Fibroblast of upper back skin (primary cell): ENCODE measurements around the gene TENM3.
A peak's percentile ranks its signal among the peaks of the same experiment; 100 is the strongest.

Experiments
- DNase-seq: peaks from one replicate; pipeline ENCODE4 v3.0.0-alpha.2; 2013

TENM3 gene

GRCh38 chr4:182644683-182645050 is 401.5 kb downstream of the TENM3 start:
- peak; percentile 83 for DNase-seq

GRCh38 chr4:182645511-182645910 is 402.3 kb downstream of the TENM3 start:
- DNase-seq, result no peak

GRCh38 chr4:182647646-182648300 is 404.6 kb downstream of the TENM3 start:
- DNase-seq, result no peak

- DNase-seq, result no peak
Observed at GRCh38 chr4:182648766-182649165, 405.6 kb downstream of the TENM3 start.

- peak; percentile 16 for DNase-seq
Observed at GRCh38 chr4:182649698-182650477, 406.7 kb downstream of the TENM3 start.

- DNase-seq, result peak; percentile 78
Observed at GRCh38 chr4:182653596-182653995, 410.4 kb downstream of the TENM3 start.

- DNase-seq, result no peak
Observed at GRCh38 chr4:182655340-182655739, 412.1 kb downstream of the TENM3 start.

- no peak for DNase-seq
Observed at GRCh38 chr4:182662551-182662950, 419.3 kb downstream of the TENM3 start.

- DNase-seq, result no peak
Observed at GRCh38 chr4:182671231-182671630, 428.0 kb downstream of the TENM3 start.

- DNase-seq, result no peak
Observed at GRCh38 chr4:182671749-182672148, 428.5 kb downstream of the TENM3 start.

GRCh38 chr4:182678590-182678989 is 435.4 kb downstream of the TENM3 start:
- no peak for DNase-seq

- DNase-seq, result no peak
Observed at GRCh38 chr4:182679533-182679932, 436.3 kb downstream of the TENM3 start.

GRCh38 chr4:182680234-182680653 is 437.0 kb downstream of the TENM3 start:
- DNase-seq, result no peak

GRCh38 chr4:182683661-182684060 is 440.5 kb downstream of the TENM3 start:
- peak; percentile 61 for DNase-seq

GRCh38 chr4:182684796-182685195 is 441.6 kb downstream of the TENM3 start:
- DNase-seq, result no peak

GRCh38 chr4:182688081-182688480 is 444.9 kb downstream of the TENM3 start:
- no peak for DNase-seq

GRCh38 chr4:182694551-182694950 is 451.3 kb downstream of the TENM3 start:
- no peak for DNase-seq

GRCh38 chr4:182695009-182695408 is 451.8 kb downstream of the TENM3 start:
- DNase-seq, result no peak

GRCh38 chr4:182695842-182696241 is 452.6 kb downstream of the TENM3 start:
- DNase-seq, result no peak

GRCh38 chr4:182697094-182697493 is 453.9 kb downstream of the TENM3 start:
- no peak for DNase-seq

GRCh38 chr4:182698212-182698611 is 455.0 kb downstream of the TENM3 start:
- DNase-seq, result no peak

GRCh38 chr4:182699201-182699600 is 456.0 kb downstream of the TENM3 start:
- no peak for DNase-seq

GRCh38 chr4:182699795-182700194 is 456.6 kb downstream of the TENM3 start:
- DNase-seq, result no peak

- no peak for DNase-seq
Observed at GRCh38 chr4:182700362-182701160, 457.4 kb downstream of the TENM3 start.
